Loucy (cell line): ENCODE results near the gene FMO5.

Experiments used
- H2AFZ ChIP-seq: fragments of 200-600 bp; sonication (generic); 2 replicates; pipeline ENCODE4 v1.6.0; 2016; ENCODE audit warnings: antibody characterized with exemption, mild to moderate bottlenecking, low read length, moderate library complexity
- H3F3A ChIP-seq: fragments of 200-600 bp; 2 replicates; pipeline ENCODE4 v1.6.0; 2016; ENCODE audit warnings: antibody characterized with exemption, low read depth, mild to moderate bottlenecking
- H3K27me3 ChIP-seq: fragments of 200-600 bp; sonication (generic); 2 replicates; pipeline ENCODE4 v1.6.1; 2014; ENCODE audit warnings: low read length, mild to moderate bottlenecking; ENCODE audit not compliant: insufficient read depth, poor library complexity, severe bottlenecking
- H3K36me3 ChIP-seq: fragments of 200-600 bp; sonication (generic); 2 replicates; pipeline ENCODE4 v1.6.1; 2016; ENCODE audit warnings: low read length; ENCODE audit not compliant: insufficient read depth
- H3K4me1 ChIP-seq: fragments of 200-600 bp; sonication (generic); 2 replicates; pipeline ENCODE4 v1.5.1; 2014; ENCODE audit warnings: low read length, mild to moderate bottlenecking; ENCODE audit not compliant: insufficient read depth, poor library complexity, severe bottlenecking
- H3K4me2 ChIP-seq: fragments of 200-600 bp; sonication (generic); 2 replicates; pipeline ENCODE4 v1.6.0; 2014; ENCODE audit warnings: antibody characterized with exemption, low read length, low read depth, mild to moderate bottlenecking; ENCODE audit not compliant: poor library complexity, severe bottlenecking
- H3K4me3 ChIP-seq: fragments of 200-600 bp; sonication (generic); 2 replicates; pipeline ENCODE4 v1.5.1; 2014; ENCODE audit warnings: low read length, mild to moderate bottlenecking, mixed read lengths; ENCODE audit not compliant: poor library complexity, severe bottlenecking
- H3K79me2 ChIP-seq: fragments of 200-600 bp; sonication (generic); 2 replicates; pipeline ENCODE4 v1.6.1; 2014; ENCODE audit warnings: low read length; ENCODE audit not compliant: insufficient read depth
- H3K9ac ChIP-seq: fragments of 200-600 bp; sonication (generic); 2 replicates; pipeline ENCODE4 v1.6.0; 2014; ENCODE audit warnings: mild to moderate bottlenecking, low read depth, low read length, moderate library complexity; ENCODE audit not compliant: poor library complexity, severe bottlenecking
- H3K9me2 ChIP-seq: fragments of 200-600 bp; sonication (generic); replicated peaks from 2 replicates; pipeline ENCODE4 v1.6.1; 2016; ENCODE audit warnings: low read depth, low read length, mixed read lengths
- H3K9me3 ChIP-seq: fragments of 200-600 bp; sonication (generic); 2 replicates; pipeline ENCODE4 v1.6.1; 2014; ENCODE audit warnings: mild to moderate bottlenecking, antibody characterized with exemption, low read length, low read depth; ENCODE audit not compliant: insufficient read depth
- H4K20me1 ChIP-seq: fragments of 200-600 bp; sonication (generic); 2 replicates; pipeline ENCODE4 v1.6.0; 2014; ENCODE audit warnings: antibody characterized with exemption, low read length, mild to moderate bottlenecking; ENCODE audit not compliant: insufficient read depth, poor library complexity, severe bottlenecking
- EZH2phosphoT487 ChIP-seq: fragments of 200-600 bp; IDR thresholded peaks from 2 replicates; pipeline ENCODE4 v1.6.1; 2018; ENCODE audit warnings: antibody characterized with exemption, mild to moderate bottlenecking, moderate library complexity, borderline replicate concordance
- TF ChIP-seq, protein P1 (sequence below): fragments of 200-600 bp; sonication (generic); conservative IDR thresholded peaks from 2 replicates; pipeline ENCODE4 v1.5.1; 2014; ENCODE audit warnings: mild to moderate bottlenecking, antibody characterized with exemption, low read length

FMO5 gene

DNA sequence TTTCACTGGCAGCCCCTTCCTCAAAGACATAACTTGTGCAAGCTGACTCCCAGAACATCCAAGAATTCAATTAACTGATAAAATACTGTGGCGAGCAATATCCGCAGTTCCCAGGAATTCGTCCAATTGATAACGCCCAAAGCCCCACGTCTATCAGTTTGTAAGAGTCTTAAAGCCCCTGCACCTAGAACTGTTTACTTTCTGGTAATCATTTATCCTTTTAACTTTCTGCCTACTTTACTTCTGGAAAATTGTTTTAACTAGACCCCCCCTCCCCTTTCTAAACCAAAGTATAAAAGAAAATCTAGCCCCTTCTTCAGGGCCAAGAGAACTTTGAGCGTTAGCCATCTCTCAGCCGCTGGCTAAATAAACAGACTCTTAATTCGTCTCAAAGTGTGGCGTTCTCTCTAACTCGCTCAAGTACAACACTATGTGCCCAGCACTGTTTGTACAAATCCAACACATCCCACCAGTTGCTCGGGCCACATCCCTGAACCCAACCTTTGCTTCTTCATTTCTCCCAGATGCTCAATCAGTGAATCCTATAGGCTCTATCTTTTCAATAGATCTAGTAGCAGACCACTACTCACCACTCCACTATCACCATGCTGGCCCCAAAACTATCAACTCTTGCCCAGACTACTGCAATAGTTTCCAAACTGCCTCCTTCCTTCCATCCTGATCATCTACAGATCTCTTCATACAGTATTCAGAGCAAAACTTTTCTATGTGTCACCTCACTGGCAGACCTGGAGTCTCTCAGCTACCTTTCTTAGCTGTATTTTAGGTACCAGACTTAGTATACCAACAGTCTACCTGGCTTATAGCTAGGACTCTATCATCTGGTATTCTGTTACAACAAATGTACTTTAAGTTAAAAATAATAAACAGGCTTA lies 14.0 kb upstream of the FMO5 start:
- Histone ChIP-seq H3K9me2 (no peaks in the 10 kb centered on the region), H3F3A (no peaks in the 10 kb centered on the region), H3K27me3 (no peaks in the 10 kb centered on the region), H3K4me2 (no peak overlapping the region), H3K9ac (no peak overlapping the region), H3K36me3 (no peaks in the 10 kb centered on the region), H3K79me2 (peaks cover 15% of the 10 kb centered on the region), H4K20me1 (peaks cover 12% of the 10 kb centered on the region), H3K4me1 (peaks cover 8% of the 10 kb centered on the region), H2AFZ (no peak overlapping the region), H3K9me3 (peaks cover 14% of the 10 kb centered on the region; the same call in 1 of the 2 replicates), H3K4me3 (no peak overlapping the region)
- TF ChIP-seq, protein P1, sequence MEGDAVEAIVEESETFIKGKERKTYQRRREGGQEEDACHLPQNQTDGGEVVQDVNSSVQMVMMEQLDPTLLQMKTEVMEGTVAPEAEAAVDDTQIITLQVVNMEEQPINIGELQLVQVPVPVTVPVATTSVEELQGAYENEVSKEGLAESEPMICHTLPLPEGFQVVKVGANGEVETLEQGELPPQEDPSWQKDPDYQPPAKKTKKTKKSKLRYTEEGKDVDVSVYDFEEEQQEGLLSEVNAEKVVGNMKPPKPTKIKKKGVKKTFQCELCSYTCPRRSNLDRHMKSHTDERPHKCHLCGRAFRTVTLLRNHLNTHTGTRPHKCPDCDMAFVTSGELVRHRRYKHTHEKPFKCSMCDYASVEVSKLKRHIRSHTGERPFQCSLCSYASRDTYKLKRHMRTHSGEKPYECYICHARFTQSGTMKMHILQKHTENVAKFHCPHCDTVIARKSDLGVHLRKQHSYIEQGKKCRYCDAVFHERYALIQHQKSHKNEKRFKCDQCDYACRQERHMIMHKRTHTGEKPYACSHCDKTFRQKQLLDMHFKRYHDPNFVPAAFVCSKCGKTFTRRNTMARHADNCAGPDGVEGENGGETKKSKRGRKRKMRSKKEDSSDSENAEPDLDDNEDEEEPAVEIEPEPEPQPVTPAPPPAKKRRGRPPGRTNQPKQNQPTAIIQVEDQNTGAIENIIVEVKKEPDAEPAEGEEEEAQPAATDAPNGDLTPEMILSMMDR, result no peak
- no peak for TF ChIP-seq EZH2phosphoT487

DNA sequence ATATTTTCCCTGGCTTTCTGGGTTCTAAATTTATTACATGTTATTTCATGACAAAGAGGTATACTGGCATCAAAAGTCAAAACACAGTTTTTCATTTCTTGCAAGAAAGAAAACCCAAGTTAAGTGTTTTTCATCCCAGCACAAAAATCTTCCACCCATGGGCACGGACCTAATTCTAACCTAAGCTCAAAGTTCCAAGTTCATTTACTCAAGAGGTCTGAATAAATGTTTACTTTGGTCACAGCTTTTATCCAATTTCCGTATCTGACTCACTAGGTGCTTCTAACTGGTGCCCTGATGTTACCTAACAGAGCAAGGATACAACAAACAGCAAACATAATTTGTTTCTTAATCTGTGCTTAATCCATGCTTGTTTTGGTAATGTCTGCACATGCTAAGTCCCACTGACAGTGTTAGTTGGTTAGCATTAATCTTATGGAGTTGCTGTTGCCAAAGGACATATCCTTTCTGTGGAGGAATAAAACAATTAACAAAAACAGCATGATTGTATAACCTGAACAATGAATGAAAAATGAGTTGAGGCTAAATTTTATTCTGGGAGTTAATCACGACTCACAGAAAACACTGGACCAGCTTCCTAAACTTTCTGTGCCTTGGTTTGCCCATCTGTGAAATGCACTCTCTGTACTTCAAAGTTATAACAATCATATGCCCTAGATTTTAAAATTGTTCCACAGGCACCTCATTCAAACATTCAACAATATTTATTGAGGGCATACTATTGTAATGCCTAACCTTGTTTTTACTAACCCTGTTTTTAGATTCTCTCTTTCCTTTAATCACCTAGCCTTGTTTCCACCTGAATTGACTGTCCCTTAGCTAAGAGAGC lies 13.1 kb upstream of the FMO5 start:
- H2AFZ ChIP-seq, result no peak overlapping the region
- peaks cover 3% of the 10 kb centered on the region for H4K20me1 ChIP-seq
- H3F3A ChIP-seq, result no peaks in the 10 kb centered on the region
- no peak overlapping the region for H3K4me3 ChIP-seq
- H3K79me2 ChIP-seq, result peaks cover 6% of the 10 kb centered on the region
- H3K9me2 ChIP-seq, result no peaks in the 10 kb centered on the region
- no peaks in the 10 kb centered on the region for H3K27me3 ChIP-seq
- H3K4me1 ChIP-seq, result peaks cover 5% of the 10 kb centered on the region
- no peak overlapping the region for H3K4me2 ChIP-seq
- H3K9me3 ChIP-seq, result peaks cover 14% of the 10 kb centered on the region; the same call in 1 of the 2 replicates
- H3K9ac ChIP-seq, result no peak overlapping the region
- H3K36me3 ChIP-seq, result no peaks in the 10 kb centered on the region
- TF ChIP-seq, protein P1, result no peak
- TF ChIP-seq EZH2phosphoT487, result no peak

DNA sequence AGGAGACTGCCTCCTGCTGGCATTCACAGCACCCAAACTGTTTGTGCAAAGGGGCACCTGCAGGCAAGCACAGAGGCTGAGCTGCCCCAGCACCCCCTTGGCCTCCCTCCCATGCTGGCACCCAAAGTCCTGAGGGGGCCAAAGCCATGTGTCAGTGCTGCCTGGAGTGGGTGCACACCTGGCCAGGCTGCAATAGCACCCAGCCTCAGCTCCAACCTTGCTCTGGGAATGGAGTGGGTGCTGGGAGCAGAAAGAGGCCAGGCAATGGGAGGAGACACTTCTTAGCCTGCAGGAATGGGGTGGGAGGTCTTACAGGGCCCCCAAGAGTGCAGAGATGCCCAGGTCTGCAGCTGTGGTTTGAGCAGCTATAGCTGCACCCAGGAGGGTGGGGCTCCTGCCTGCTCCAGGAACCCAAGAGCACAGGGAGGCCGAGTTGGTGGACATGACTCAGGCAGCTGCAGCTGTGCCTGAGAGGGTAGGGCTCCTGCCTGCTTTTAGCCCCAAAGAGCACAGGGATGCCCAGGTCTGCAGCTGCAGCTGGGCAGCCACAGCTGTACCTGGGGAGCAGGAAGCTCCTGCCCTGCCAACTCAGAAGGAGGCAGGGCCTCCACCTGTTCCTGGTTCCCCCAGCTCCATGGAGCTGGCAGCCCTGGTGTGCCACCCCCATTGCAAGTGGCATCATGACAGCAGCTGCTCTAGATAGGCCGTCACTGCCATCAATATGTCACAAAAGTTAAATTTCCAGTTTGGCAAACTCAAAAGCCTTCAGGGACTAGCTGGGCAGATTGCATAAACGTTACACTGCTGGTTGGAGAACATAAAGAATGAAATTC lies 12.0 kb upstream of the FMO5 start:
- no peaks in the 10 kb centered on the region for H3K9me2 ChIP-seq
- no peaks in the 10 kb centered on the region for H3K36me3 ChIP-seq
- H3K9ac ChIP-seq, result no peak overlapping the region
- no peaks in the 10 kb centered on the region for H3K79me2 ChIP-seq
- H3K4me3 ChIP-seq, result no peak overlapping the region
- H3K4me1 ChIP-seq, result peaks cover 5% of the 10 kb centered on the region
- no peak for TF ChIP-seq EZH2phosphoT487
- TF ChIP-seq, protein P1, result no peak
- H3K27me3 ChIP-seq, result no peaks in the 10 kb centered on the region
- H2AFZ ChIP-seq, result no peak overlapping the region
- H4K20me1 ChIP-seq, result no peaks in the 10 kb centered on the region
- H3K9me3 ChIP-seq, result peaks cover 14% of the 10 kb centered on the region; the same call in 1 of the 2 replicates
- no peak overlapping the region for H3K4me2 ChIP-seq
- H3F3A ChIP-seq, result no peaks in the 10 kb centered on the region
